Activated CD8-positive, alpha-beta memory T cell treated with anti-CD3 and anti-CD28 coated beads, Interleukin-2, amount 10 ng/mL, durations not matched to agents 7 days and 5 days (primary cell): ENCODE results near the gene DGKB. TPM values are rescaled to one million over a fixed set of nuclear protein-coding genes. Genes with fewer than 3 reads are reported as not detected.
A peak's percentile ranks its signal among the peaks of the same experiment; 100 is the strongest.
"Not testable (repeated sequence)": the region's sequence is repeated elsewhere in the genome, so short reads cannot be mapped to it uniquely, and the experiment has no call there.

ENCODE experiments used
- ATAC-seq: fragments of 150-1000 bp; cut with Tn5 transposase; one replicate; pipeline ENCODE4 v1.10.0; 2021; ENCODE audit warnings: moderate library complexity
- CTCF ChIA-PET: fragments of 350-600 bp; sonication (Branson Sonifier 250); formaldehyde crosslinking; loops from one replicate; lab custom pipeline; 2021; ENCODE audit warnings: antibody characterized with exemption; lab: Charles Lee
- DNase-seq: peaks from one replicate; pipeline ENCODE4 v3.0.0-alpha.2; 2020
- H3K27ac Mint-ChIP-seq: one replicate; pipeline ENCODE4 v1.8.0; 2021; ENCODE audit warnings: mild to moderate bottlenecking, mixed read lengths
- H3K27me3 Mint-ChIP-seq: one replicate; pipeline ENCODE4 v1.8.0; 2021; ENCODE audit warnings: mixed read lengths
- H3K36me3 Mint-ChIP-seq: one replicate; pipeline ENCODE4 v1.8.0; 2021; ENCODE audit warnings: mild to moderate bottlenecking, mixed read lengths
- H3K4me1 Mint-ChIP-seq: one replicate; pipeline ENCODE4 v1.8.0; 2021; ENCODE audit warnings: mixed read lengths
- H3K4me3 Mint-ChIP-seq: one replicate; pipeline ENCODE4 v1.8.0; 2021; ENCODE audit warnings: mild to moderate bottlenecking, moderate library complexity, mixed read lengths
- H3K9me3 Mint-ChIP-seq: one replicate; pipeline ENCODE4 v1.8.0; 2022; ENCODE audit warnings: low read depth, mixed read lengths
- total RNA-seq, 2 experiments: library from RNA; stranded (reverse); gene quantifications; one replicate each; pipeline ENCODE4 v1.2.3, GENCODE V29; 2021

DGKB gene
- total RNA-seq, 2 experiments from 2014 or later = not detected

GRCh38 chr7:14505906-14506305 is 396.6 kb downstream of the DGKB start:
- Mint-ChIP-seq H3K36me3 (no peaks in the 10 kb centered on the region), H3K4me3 (no peak overlapping the region), H3K4me1 (no peaks in the 10 kb centered on the region), H3K27ac (no peak overlapping the region), H3K9me3 (peaks cover 10% of the 10 kb centered on the region), H3K27me3 (no peaks in the 10 kb centered on the region)
- CTCF ChIA-PET = no interaction called here
- ATAC-seq = no peak
- no peak for DNase-seq

- ATAC-seq (no peak), DNase-seq (no peak)
- CTCF ChIA-PET = no interaction called here
- H3K4me1 Mint-ChIP-seq = no peaks in the 10 kb centered on the region
- no peaks in the 10 kb centered on the region for H3K36me3 Mint-ChIP-seq
- no peak overlapping the region for H3K27ac Mint-ChIP-seq
- no peak overlapping the region for H3K4me3 Mint-ChIP-seq
- H3K9me3 Mint-ChIP-seq = peaks cover 4% of the 10 kb centered on the region
- no peaks in the 10 kb centered on the region for H3K27me3 Mint-ChIP-seq
Observed at GRCh38 chr7:14504134-14504533, 398.4 kb downstream of the DGKB start.

GRCh38 chr7:14503623-14504022 is 398.9 kb downstream of the DGKB start:
- DNase-seq (no peak), ATAC-seq (no peak)
- Mint-ChIP-seq H3K27ac (no peak overlapping the region), H3K4me1 (no peaks in the 10 kb centered on the region), H3K27me3 (no peaks in the 10 kb centered on the region), H3K36me3 (no peaks in the 10 kb centered on the region), H3K4me3 (no peak overlapping the region), H3K9me3 (peaks cover 4% of the 10 kb centered on the region)
- CTCF ChIA-PET = no interaction called here

GRCh38 chr7:14501436-14501835 is 401.1 kb downstream of the DGKB start:
- Mint-ChIP-seq H3K36me3 (no peaks in the 10 kb centered on the region), H3K4me3 (no peak overlapping the region), H3K27ac (no peak overlapping the region), H3K27me3 (no peaks in the 10 kb centered on the region), H3K9me3 (peaks cover 4% of the 10 kb centered on the region), H3K4me1 (no peaks in the 10 kb centered on the region)
- DNase-seq = no peak
- CTCF ChIA-PET = no interaction called here
- no peak for ATAC-seq

GRCh38 chr7:14497390-14497789 is 405.2 kb downstream of the DGKB start:
- H3K27me3 Mint-ChIP-seq = no peaks in the 10 kb centered on the region
- CTCF ChIA-PET = no interaction called here
- H3K9me3 Mint-ChIP-seq = peaks cover 4% of the 10 kb centered on the region
- DNase-seq (no peak), ATAC-seq (no peak)
- no peak overlapping the region for H3K4me3 Mint-ChIP-seq
- no peaks in the 10 kb centered on the region for H3K36me3 Mint-ChIP-seq
- no peaks in the 10 kb centered on the region for H3K4me1 Mint-ChIP-seq
- H3K27ac Mint-ChIP-seq = no peak overlapping the region

GRCh38 chr7:14495633-14496032 is 406.9 kb downstream of the DGKB start:
- Mint-ChIP-seq H3K27ac (no peak overlapping the region), H3K27me3 (no peaks in the 10 kb centered on the region), H3K36me3 (no peaks in the 10 kb centered on the region), H3K9me3 (no peaks in the 10 kb centered on the region), H3K4me1 (no peaks in the 10 kb centered on the region), H3K4me3 (no peak overlapping the region)
- CTCF ChIA-PET = no interaction called here
- ATAC-seq (no peak), DNase-seq (no peak)

GRCh38 chr7:14487701-14488395 is 414.7 kb downstream of the DGKB start:
- CTCF ChIA-PET = no interaction called here
- ATAC-seq = no peak
- Mint-ChIP-seq H3K27me3 (no peaks in the 10 kb centered on the region), H3K27ac (no peak overlapping the region), H3K36me3 (no peaks in the 10 kb centered on the region), H3K4me1 (no peaks in the 10 kb centered on the region), H3K4me3 (no peak overlapping the region), H3K9me3 (no peaks in the 10 kb centered on the region)
- no peak for DNase-seq

GRCh38 chr7:14483663-14484062 is 418.9 kb downstream of the DGKB start:
- no peak overlapping the region for H3K27ac Mint-ChIP-seq
- no peak for ATAC-seq
- CTCF ChIA-PET = no interaction called here
- no peaks in the 10 kb centered on the region for H3K9me3 Mint-ChIP-seq
- DNase-seq = no peak
- no peaks in the 10 kb centered on the region for H3K4me1 Mint-ChIP-seq
- no peaks in the 10 kb centered on the region for H3K36me3 Mint-ChIP-seq
- no peak overlapping the region for H3K4me3 Mint-ChIP-seq
- H3K27me3 Mint-ChIP-seq = no peaks in the 10 kb centered on the region

GRCh38 chr7:14480281-14480680 is 422.3 kb downstream of the DGKB start:
- Mint-ChIP-seq H3K4me3 (no peak overlapping the region), H3K27ac (no peak overlapping the region), H3K9me3 (no peaks in the 10 kb centered on the region), H3K4me1 (no peaks in the 10 kb centered on the region), H3K27me3 (no peaks in the 10 kb centered on the region), H3K36me3 (no peaks in the 10 kb centered on the region)
- no peak for DNase-seq
- CTCF ChIA-PET = no interaction called here
- ATAC-seq = no peak

GRCh38 chr7:14478834-14479510 is 423.6 kb downstream of the DGKB start:
- ATAC-seq = no peak
- Mint-ChIP-seq H3K9me3 (no peaks in the 10 kb centered on the region), H3K36me3 (no peaks in the 10 kb centered on the region), H3K4me3 (no peak overlapping the region), H3K27me3 (no peaks in the 10 kb centered on the region), H3K4me1 (no peaks in the 10 kb centered on the region), H3K27ac (no peak overlapping the region)
- CTCF ChIA-PET = no interaction called here
- no peak for DNase-seq

GRCh38 chr7:14461716-14462115 is 440.8 kb downstream of the DGKB start:
- H3K4me3 Mint-ChIP-seq, DNase-seq, ATAC-seq, CTCF ChIA-PET, H3K27ac Mint-ChIP-seq, H3K4me1 Mint-ChIP-seq, H3K36me3 Mint-ChIP-seq, H3K9me3 Mint-ChIP-seq, H3K27me3 Mint-ChIP-seq: not testable (repeated sequence)

- H3K36me3 Mint-ChIP-seq, H3K27me3 Mint-ChIP-seq, H3K9me3 Mint-ChIP-seq, H3K4me3 Mint-ChIP-seq, DNase-seq, H3K27ac Mint-ChIP-seq, CTCF ChIA-PET, H3K4me1 Mint-ChIP-seq, ATAC-seq: not testable (repeated sequence)
Observed at GRCh38 chr7:14458846-14459245, 443.7 kb downstream of the DGKB start.

- DNase-seq (peak; percentile 56), ATAC-seq (no peak)
- Mint-ChIP-seq H3K36me3 (no peaks in the 10 kb centered on the region), H3K9me3 (no peaks in the 10 kb centered on the region), H3K27me3 (no peaks in the 10 kb centered on the region), H3K4me1 (no peaks in the 10 kb centered on the region), H3K27ac (no peak overlapping the region), H3K4me3 (no peak overlapping the region)
- CTCF ChIA-PET = interaction anchor here (0.9 kb wide), 2 partner anchors 11 to 729 kb away, joined by 3 read pairs; no protein-coding TSS in a partner anchor
Observed at GRCh38 chr7:14457568-14458453, 444.7 kb downstream of the DGKB start.
